Posterior vena cava (tissue), 2 donors: ENCODE measurements around the gene CTAGE9. TPM values are rescaled to one million over a fixed set of nuclear protein-coding genes. Genes with fewer than 3 reads are reported as not detected.
"Not testable (repeated sequence)": the region's sequence is repeated elsewhere in the genome, so short reads cannot be mapped to it uniquely, and the experiment has no call there.

Experiments
- DNase-seq: peaks from one replicate; pipeline ENCODE4 v3.0.0-alpha.2; 2020; ENCODE audit warnings: low spot score
- intact Hi-C, 2 donors: fragments of 100-400 bp; cut with DNase I; formaldehyde crosslinking; loops; one replicate each; pipeline versions ENCODE4 v1.14.1 to v1.14.2; 2022 to 2023
- total RNA-seq, 2 donors: library from RNA; stranded (reverse); fragmentation: NEBNext Ultra II Directional; extraction: Animal tissue kit (Norgen Biotek cat#: 25700); gene quantifications; one replicate each; pipeline ENCODE4 v1.2.1, GENCODE V29; 2021
- donor health status: DM: yes; HTN: yes; CAD: no.
- donor health status: DM: yes; HTN: yes; CAD: no.

Gene CTAGE9
- total RNA-seq, 2 donors from 2014 or later = not detected

DNA sequence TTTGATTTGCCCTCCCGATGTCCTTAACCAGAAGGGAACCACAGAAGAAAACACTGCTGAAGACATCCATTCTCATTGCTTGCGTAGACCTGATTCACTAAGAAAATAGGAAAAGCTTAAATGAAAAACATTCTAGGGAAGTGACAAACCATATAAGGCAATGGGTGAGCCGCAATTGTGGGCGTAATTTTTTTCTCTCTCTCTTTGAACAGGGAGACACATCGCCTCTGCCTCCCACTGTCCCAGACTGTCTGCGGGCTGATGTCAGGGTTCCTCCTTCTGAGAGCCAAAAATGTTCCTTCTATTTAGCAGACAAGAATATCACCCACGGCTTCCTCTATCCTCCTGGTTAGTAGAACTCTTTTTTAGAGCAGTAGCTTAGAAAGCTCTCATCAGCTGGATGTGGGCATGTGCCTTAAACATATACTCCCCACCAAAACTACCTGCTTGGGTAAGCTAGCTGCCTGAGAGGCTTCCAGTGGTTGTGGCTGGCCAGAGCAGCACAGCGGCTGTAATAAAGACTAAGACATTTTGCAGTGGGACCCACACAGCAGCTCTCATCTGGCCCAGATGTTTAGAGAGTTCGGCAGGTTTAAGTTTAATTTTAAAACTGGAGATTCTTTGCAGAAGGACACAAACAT, 22.7 kb upstream of the CTAGE9 start:
- DNase-seq = no peak
- intact Hi-C loops = no loop called here

DNA sequence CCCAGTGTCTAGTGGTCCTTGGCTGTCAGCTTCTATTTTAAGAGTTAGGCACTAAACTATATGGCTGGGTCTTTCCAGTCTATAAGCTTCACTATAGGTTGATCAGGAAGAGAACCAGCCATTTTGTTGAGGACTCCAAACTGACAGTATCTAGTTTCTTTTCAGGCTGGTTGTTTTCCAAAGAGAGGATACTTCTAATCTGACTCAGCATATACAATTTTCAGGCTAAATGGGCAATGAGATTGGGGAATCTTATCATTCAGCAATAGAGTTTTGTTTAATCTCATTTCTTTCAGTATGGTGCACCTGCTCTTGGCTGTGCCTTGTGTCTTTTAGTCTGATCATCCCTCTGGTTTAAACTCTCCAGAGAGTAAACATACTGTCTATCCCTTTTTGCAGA, 20.4 kb upstream of the CTAGE9 start:
- DNase-seq = no peak
- intact Hi-C loops = no loop called here

DNA sequence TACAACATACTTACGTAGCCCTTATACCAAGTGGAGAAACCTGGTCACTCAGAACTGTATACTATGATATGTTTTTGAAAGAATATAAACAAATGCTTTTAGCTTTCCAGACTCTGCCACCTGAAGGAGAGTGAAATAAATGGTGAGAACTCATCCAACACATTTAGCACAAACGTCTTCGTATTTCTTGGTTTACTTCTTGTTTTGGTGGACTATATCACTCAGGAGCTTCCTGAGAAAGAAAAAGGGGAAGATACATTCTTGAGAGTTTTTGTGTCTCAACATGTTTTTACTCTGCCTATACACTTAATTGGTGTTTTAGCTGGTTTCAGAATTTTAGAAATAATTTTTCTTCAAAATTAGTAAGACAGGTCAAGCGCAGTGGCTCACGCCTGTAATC, 19.4 kb upstream of the CTAGE9 start:
- intact Hi-C loops = no loop called here
- DNase-seq = no peak

DNA sequence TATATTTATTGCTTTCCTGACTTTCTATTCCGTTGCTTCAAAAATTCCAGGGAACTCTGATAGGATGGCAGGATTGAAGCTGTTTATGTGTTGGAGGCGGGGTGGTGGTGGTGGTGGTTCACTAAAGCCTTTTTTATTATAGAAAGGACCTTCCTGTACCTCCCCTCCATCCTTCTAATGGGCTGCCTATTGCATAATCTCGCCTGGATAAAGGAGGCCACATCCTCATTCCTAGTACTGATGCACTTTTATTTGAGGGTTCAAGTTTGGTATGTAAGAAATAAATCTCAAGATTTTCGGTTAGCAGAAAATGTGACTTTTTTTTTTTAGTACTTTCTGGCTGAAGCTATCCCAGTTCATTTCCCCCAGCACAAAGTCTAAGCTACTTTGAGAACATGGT, 18.7 kb upstream of the CTAGE9 start:
- intact Hi-C loops = no loop called here
- DNase-seq = no peak

DNA sequence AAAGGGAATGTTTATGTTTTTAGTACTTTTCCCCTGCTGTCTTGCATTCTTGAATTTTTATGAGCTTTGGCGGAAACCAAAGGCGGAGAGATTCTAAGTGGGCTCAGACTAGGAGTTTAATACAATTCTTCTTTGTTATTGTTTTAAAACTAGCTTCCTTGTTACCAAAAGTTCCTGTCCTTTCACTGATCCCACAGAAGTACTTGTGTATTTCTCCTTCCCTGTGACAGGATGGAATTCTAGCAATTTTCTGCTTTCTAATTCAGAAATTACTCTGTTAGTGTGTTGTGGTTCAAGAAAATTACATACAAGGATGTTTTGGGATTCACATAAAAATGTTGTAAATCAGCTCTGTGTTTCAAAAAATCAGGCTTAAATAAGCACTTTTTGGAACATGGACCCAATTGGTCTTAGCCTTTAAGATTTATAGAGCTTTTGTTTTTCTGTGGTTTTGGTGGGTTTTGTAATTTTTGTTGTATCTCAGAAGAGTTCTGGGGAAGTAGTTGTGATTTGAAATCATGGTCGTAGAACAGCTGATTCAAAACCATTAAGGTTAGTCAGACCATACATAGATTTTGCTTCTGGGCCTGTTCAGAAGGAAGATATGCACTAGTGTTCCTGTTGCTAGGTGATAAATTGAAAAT, 17.6 kb upstream of the CTAGE9 start:
- intact Hi-C loops = no loop called here

DNA sequence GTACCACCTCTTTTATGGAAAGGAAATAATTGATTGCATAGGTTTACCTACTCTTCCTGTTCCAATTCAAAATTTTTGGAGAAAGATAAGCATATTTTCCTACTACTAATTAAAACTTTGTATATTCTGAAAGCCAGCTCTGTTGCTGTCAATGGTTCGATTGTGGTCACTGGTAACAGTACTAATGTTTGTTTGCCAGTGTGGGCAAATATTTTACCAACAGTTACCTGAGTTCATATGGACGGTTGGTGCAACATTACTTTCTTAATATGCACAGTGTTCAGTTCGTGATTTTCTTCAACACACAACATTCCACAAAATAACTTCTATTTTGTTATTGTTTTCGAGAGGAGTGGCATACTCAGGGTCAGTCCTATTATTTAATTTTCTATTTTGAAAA, 17.1 kb upstream of the CTAGE9 start:
- DNase-seq = no peak
- intact Hi-C loops = no loop called here

More for the DNA sequence above, 17.6 kb upstream of the CTAGE9 start:
- DNase-seq = no peak

DNA sequence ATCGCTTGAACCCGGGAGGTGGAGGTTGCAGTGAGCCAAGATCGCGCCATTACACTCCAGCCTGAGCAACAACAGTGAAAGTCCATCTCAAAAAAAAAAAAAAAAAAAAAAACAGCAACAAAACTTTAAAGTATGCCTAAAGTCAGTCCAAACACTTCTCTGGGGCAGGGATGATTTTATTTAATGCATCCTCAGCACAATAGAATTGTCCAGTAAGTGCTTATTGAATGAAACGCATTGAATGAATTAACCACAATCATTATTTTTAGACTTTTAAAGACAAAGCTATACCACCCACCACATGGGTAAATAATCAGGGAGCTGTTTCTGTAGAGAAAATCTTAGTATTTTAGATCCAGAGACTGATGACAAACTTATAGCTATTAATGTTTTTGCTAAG, 16.6 kb upstream of the CTAGE9 start:
- intact Hi-C loops = no loop called here
- no peak for DNase-seq

DNA sequence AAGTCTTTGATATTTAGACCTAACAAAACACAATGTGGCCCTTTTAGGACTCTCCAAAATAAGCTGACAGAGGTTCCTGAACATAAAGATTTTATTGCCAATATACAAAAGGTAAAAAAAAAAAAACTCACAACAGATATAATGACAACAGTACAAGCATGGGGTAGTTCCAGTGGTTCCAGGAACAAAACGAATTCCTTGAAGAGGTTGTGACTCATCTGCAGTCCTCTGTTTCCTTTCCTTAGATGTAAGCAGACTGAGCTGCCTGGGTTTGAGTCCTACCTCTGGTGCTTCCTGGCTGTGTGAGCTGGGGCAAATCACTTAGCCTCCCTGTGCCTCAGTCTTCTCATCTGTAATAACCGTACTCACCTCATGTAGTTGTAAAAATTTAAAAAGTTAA, 13.3 kb upstream of the CTAGE9 start:
- intact Hi-C loops = no loop called here
- no peak for DNase-seq

DNA sequence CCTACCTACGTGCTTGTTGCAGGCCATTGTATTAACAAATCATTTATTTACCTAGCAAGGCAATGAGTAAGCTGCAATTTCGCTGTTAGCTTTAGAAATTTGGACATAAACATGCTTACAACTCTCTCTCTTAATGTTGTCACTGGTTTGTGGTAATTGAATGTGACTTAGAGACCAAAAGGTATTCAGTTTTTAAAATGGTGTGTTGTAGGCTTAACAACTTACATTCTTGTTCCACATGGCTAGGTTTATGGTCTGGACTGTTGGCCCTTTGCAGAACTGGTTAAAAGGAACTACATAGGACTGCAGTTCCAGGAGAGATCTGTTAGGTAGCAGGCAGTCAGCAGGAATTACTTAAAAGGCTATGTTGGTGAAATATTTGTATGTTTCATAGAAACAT, 10.3 kb upstream of the CTAGE9 start:
- intact Hi-C loops = no loop called here

DNA sequence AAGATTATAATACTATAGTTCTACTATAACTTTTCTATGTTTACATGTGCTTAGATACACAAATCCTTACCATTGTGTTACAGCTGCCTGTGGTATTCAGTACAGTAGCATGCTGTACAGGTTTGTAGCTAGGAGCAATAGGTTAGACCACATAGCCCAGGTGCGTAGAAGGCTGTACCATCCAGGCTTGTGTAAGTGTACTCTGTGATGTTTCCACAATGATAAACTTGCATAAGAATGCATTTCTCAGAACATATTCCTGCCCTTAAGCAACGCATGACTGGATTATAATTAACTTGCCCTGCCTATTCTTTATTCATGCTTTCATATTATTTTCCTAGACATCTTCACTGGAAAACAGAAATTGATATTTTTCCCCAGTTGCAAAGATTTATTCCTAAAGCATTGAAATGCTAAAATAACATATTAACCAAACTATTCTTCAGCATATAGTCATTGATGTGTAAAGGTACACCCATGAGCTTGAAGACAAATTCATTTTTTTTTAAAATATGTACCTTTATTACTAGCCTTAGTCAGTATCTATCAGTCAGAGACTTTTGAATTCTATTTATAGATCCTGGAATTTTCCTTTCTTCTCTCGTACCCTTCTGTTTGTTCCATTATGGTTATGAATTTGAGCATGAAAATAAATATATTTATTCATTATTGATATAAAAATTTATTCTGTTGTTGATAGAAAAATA, 7.2 kb upstream of the CTAGE9 start:
- intact Hi-C loops = no loop called here
- DNase-seq = no peak

More for the DNA sequence above, 10.3 kb upstream of the CTAGE9 start:
- DNase-seq = no peak

DNA sequence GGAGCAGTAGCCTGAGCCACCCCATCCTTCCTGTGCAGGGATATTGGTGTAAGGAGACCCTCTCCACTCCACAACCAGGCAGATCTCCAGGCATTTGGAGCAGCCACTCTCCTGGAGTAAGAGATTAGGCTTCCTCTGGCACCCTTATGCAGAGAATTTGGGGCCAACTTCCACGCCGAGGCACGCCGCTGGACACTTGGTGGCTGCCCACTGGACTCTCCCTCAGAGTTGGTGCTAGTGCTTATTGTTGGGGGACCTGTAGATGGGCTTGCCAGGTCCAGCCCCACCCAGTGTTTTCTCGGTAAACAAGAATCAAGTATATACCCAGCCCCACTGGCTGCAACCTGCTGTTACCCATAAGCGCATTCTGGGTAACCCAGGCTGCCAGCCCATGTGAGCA, 4.8 kb upstream of the CTAGE9 start:
- intact Hi-C loops, DNase-seq: not testable (repeated sequence)

DNA sequence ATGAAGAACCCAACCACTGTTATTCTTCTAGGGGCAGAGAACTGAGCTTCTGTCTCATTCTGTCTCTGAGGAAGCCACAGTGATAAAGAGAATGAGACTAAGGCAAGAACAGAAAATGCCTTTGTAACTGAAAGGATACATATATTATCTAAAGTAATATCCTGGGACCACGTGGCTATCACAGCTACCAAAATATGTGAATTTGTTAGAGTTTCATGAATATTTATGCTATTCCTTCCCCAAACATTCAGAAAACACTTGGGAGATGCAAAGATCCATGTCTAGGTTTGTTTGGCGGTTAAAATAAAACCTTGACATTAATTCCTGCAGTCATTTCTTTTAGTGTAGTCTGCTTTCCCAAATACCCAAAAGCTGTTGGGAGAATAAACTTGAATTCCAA, 6.9 kb downstream of the CTAGE9 start:
- DNase-seq, intact Hi-C loops: not testable (repeated sequence)

DNA sequence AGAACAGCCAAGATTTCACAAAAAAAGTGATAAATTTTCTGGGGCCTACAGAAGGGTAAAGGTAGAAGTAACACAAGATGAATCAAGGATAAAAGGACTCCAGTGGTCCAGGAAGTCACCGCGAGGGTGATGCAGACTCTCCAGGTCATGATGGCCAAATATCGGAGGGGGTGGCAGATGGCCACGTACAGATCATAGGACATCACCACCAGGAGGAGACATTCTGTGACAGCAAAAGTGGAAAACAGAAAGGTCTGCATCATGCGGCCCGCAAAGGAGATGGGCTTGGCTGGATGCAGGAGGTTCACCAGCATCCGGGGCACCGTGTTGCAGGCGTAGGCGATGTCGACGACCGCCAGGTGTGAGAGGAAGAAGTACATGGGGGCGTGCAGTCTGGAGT, 10.0 kb downstream of the CTAGE9 start:
- DNase-seq, intact Hi-C loops: not testable (repeated sequence)

DNA sequence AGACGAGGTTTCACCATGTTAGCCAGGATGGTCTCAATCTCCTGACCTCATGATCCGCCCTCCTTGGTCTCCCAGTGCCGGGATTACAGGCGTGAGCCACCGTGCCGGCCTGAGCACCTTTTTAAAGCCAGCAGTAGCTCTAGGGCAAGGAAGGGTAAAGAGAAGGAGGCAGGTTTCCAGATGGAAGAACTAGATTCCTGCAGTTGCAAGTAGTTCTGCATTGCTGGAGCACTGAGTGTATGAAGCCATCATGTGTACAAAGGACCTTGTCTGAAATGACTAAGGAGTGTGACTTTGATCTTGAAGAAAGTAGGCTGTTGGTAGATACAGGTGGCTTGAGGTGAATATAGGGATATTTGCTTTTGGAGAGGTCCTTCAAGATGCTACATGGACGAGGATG, 13.9 kb downstream of the CTAGE9 start:
- intact Hi-C loops = loop anchor here in 1 of 2 donors (5.0 kb wide), 1 partner anchor 215 kb away; no protein-coding TSS in a partner anchor

DNA sequence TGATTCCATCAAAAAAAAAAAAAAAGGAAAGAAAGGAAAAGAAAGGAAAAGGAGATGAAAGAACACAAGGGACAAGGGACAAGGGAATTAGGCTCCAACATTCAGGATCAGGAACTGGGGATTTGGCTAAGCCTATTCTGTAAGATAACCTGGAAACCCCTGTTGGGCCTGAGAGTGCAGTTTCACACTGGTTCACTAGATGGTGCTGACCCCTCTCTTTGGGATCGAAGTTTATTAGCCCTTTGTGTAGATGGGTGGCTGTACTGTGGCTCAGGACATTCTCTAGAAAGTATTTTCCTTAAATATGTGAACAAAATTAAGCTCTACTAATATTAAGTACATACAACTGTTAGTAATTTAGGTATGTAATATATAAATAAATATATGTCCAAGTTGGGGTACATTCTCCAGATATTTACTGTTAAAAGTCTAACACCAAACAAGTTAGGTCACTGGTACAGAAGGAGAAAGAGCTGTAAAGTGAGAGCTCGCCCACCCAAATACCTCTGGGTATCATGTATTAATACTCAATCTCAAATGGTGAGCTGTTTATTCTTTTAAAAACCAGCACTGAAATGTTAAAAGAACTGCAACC, 15.9 kb downstream of the CTAGE9 start:
- intact Hi-C loops = loop anchor here in 1 of 2 donors (5.0 kb wide), 1 partner anchor 217 kb away; no protein-coding TSS in a partner anchor
- DNase-seq = no peak

More for the DNA sequence above, 13.9 kb downstream of the CTAGE9 start:
- no peak for DNase-seq

DNA sequence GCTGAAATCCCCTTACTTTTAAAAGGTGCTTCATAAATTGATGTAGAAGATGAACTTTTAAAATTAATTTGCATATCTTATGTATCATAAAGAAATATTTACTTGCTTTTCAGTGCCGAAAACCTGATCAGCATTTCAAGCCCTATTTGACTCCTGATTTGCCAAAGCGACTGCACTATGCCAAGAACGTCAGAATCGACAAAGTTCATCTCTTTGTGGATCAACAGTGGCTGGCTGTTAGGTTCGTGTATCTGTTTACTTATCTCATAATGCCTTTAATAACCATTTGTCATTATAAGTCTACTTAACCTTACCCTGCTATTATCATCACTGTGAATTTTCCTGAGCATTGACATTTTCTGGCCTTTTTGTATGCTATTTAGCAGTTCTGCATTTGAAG, 17.4 kb downstream of the CTAGE9 start:
- intact Hi-C loops = no loop called here
- DNase-seq = no peak

DNA sequence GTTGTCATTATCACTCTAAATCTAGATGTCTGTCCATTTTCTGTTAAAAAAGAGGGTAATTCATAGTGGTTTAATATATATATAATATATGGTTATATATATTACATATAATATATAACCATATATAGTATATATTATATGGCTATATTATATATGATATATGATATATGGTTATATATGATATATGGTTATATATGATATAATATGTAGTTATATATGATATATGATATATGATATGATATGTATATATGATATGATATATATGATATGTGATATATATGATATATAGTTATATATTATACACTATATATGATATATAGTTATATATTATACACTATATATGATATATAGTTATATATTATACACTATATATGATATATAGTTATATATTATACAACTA, 18.2 kb downstream of the CTAGE9 start:
- no peak for DNase-seq
- intact Hi-C loops = no loop called here

DNA sequence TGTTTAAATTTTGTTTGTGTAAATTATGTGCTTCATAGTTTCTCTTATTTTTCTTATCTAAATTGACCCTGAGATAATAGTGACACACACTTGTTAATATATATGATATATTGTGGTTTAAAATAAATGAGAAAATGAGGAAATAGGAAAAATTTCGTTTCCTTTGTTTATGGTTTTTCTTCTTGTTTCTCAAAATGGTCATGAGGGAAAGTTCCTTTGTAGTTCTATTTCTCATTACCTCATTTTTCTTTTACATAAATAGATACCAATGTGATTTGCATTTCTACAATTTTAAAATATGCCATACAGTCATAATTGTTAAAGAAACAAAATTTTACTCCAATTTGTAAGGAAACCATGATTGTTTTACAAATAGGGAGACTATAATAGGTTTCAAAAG, 18.8 kb downstream of the CTAGE9 start:
- intact Hi-C loops = no loop called here
- no peak for DNase-seq

DNA sequence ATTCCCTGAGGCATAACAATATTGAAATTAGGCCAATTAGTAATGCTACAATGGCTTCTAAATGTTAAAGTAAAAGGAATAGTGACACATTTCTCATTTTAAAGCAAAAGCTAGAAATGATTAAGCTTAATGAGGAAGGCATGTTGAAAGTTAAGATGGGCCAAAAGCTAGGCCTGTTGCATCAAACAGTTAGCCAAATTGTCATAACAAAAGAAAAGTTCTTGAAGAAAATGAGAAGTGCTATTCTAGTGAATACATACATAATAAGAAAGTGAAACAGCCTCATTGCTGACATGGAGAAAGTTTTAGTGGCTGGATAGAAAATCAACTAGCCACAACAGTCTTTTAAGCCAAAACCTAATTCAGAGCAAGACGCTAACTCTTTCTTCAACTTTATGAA, 22.5 kb downstream of the CTAGE9 start:
- intact Hi-C loops = no loop called here
- DNase-seq = no peak

DNA sequence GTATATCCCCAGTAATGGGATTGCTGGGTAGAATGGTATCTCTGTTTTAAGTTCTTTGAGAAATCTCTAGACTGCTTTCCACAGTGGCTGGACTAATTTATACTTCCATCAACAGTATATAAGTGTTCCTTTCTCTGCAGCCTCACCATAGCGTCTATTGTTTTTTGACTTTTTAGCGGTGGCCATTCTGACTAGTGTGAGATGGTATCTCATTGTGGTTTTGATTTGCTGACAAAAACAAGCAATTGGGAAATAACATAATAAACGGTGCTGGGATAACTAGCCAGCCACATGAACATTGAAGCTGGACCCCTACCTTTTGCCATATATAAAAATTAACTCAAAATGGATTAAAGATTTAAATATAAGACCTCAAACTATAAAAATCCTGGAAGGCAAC, 23.8 kb downstream of the CTAGE9 start:
- intact Hi-C loops = no loop called here
- DNase-seq = no peak
